Heart left ventricle (tissue), 13 donors: Measurements from ENCODE around the gene AAR2.

Experiments
- POLR2A ChIP-seq, 2 donors: fragments of 450-650 bp; IDR thresholded peaks; one replicate each; pipeline ENCODE4 v1.6.1; 2017; ENCODE audit warnings: antibody characterized with exemption in 2 of 2, mild to moderate bottlenecking in 2 of 2, moderate library complexity in 2 of 2
- TF ChIP-seq, protein P1 (sequence below), 12 donors: fragments of 200-600 bp; sonication (generic) in 4 of 12; IDR thresholded peaks; one replicate each; pipeline versions ENCODE4 v1.5.0 to v1.8.0; 2018 to 2022; ENCODE audit warnings: antibody characterized with exemption in 12 of 12, mild to moderate bottlenecking in 5 of 12
- donor health status: ischemic (EF 13 %, LVEDD 7.1; RV severe dilation, severe dysfunction).
- donor health status: DM: no; HTN: yes; CAD: no.
- donor health status: DM: no; HTN: no; CAD: no.
- donor health status: ischemic (EF 25% LVEDD 6.9; RV normal size, moderate dysfunction).
- donor health status: ischemic (EF 25% LVEDD 5.7; RV mildly dilated, moderate dysfunction).
- donor health status: ischemic (EF 35%, LVEDD 5.7; RV mildly dilated, moderate dysfunction).
- donor health status: nonischemic (EF 11% LVEDD 7.7; RV severe dilation, severe dysfunction).
- donor health status: DM: yes; HTN: yes; CAD: no.
- donor health status: PGD.
- donor health status: ischemic (EF 29% LVEDD 5.4; RV normal size, mild dysfunction).
- donor health status: nonischemic (EF 23%, LVEDD 6.1; RV moderate dilation, normal function).

DNA sequence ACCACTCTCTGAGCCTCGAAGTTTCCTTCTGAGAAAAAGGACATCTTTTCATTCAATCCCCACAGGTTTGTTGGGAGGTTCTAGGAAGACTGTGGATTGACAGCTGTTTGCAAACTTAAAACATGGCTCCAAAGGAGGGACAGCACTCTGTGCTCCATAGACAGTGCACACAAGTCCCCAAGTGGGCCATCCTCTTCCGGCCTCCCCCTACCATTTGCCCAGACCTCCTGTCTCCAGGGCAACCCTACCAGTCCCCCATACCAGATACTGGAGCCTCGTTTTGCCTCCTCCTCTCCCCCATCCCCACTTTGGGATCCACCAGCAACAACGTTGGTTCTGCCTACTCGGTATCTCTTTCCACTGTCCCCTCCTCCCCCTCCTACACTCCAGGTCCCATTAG lies 61.4 kb downstream of the AAR2 start:
- TF ChIP-seq, protein P1, sequence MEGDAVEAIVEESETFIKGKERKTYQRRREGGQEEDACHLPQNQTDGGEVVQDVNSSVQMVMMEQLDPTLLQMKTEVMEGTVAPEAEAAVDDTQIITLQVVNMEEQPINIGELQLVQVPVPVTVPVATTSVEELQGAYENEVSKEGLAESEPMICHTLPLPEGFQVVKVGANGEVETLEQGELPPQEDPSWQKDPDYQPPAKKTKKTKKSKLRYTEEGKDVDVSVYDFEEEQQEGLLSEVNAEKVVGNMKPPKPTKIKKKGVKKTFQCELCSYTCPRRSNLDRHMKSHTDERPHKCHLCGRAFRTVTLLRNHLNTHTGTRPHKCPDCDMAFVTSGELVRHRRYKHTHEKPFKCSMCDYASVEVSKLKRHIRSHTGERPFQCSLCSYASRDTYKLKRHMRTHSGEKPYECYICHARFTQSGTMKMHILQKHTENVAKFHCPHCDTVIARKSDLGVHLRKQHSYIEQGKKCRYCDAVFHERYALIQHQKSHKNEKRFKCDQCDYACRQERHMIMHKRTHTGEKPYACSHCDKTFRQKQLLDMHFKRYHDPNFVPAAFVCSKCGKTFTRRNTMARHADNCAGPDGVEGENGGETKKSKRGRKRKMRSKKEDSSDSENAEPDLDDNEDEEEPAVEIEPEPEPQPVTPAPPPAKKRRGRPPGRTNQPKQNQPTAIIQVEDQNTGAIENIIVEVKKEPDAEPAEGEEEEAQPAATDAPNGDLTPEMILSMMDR (IDR thresholded peaks at IDR 0.05): no peak
- no peak for TF ChIP-seq POLR2A (IDR thresholded peaks at IDR 0.05)
